Measurements from ENCODE around the gene EFNB1.

- TF ChIP-seq CTCF (IDR thresholded peaks at IDR 0.05) (no peak), POLR2A (IDR thresholded peaks at IDR 0.05) (no peak)
Measured at GRCh38 chrX:68843992-68844391, 15.2 kb downstream of the EFNB1 start.
